ENCODE data around the gene HMGCS1. TPM values are rescaled to one million over a fixed set of nuclear protein-coding genes. Genes with fewer than 3 reads are reported as not detected.

The HMGCS1 gene
- total and polyA plus RNA-seq, 3 donors from 2014 or later, result 27.2 to 47.5 (median 42.9) TPM

GRCh38 chr5:43245724-43246385 lies 67.4 kb downstream of the HMGCS1 start:
- 72 to 89% methylated on average over 19 of the region's 19 CpGs for WGBS, 2 donors
- no peaks in the 10 kb centered on the region for H3K4me1 ChIP-seq
- no peak overlapping the region for H3K27ac ChIP-seq
- DNase-seq, result no peak
- no peak for TF ChIP-seq POLR2A (IDR thresholded peaks at IDR 0.05)
- TF ChIP-seq CTCF (IDR thresholded peaks at IDR 0.05), result no peak
- intact Hi-C loops (cut with DNase I; ENCODE audit: low total_unique reads), result no loop called here
- no peaks in the 10 kb centered on the region for H3K27me3 ChIP-seq
- no peaks in the 10 kb centered on the region for H3K36me3 ChIP-seq (ENCODE audit: low read depth, missing control alignments)
- H3K9me3 ChIP-seq, result no peaks in the 10 kb centered on the region
- no peak overlapping the region for H3K4me3 ChIP-seq

- H3K9me3 ChIP-seq, result no peaks in the 10 kb centered on the region
- no peak for DNase-seq
- TF ChIP-seq POLR2A (IDR thresholded peaks at IDR 0.05) (no peak), CTCF (IDR thresholded peaks at IDR 0.05) (no peak)
- no peaks in the 10 kb centered on the region for H3K27me3 ChIP-seq
- H3K4me1 ChIP-seq, result no peaks in the 10 kb centered on the region
- H3K4me3 ChIP-seq, result no peak overlapping the region
- intact Hi-C loops (cut with DNase I; ENCODE audit: low total_unique reads), result no loop called here
- H3K36me3 ChIP-seq (ENCODE audit: low read depth, missing control alignments), result no peaks in the 10 kb centered on the region
- H3K27ac ChIP-seq, result no peak overlapping the region
- WGBS, 2 donors, result 62 to 73% methylated on average over 11 of the region's 11 CpGs
Observed at GRCh38 chr5:43244823-43245565, 68.2 kb downstream of the HMGCS1 start.

- intact Hi-C loops (cut with DNase I; ENCODE audit: low total_unique reads), result no loop called here
- Histone ChIP-seq H3K4me1 (no peaks in the 10 kb centered on the region), H3K27ac (no peak overlapping the region), H3K27me3 (no peaks in the 10 kb centered on the region), H3K4me3 (no peak overlapping the region), H3K9me3 (no peaks in the 10 kb centered on the region), H3K36me3 (ENCODE audit: low read depth, missing control alignments) (no peaks in the 10 kb centered on the region)
- no peak for TF ChIP-seq POLR2A (IDR thresholded peaks at IDR 0.05)
- TF ChIP-seq CTCF (IDR thresholded peaks at IDR 0.05), result no peak
- no peak for DNase-seq
Observed at GRCh38 chr5:43243270-43243669, 69.9 kb downstream of the HMGCS1 start.

- Histone ChIP-seq H3K4me3 (no peak overlapping the region), H3K27ac (no peak overlapping the region), H3K9me3 (no peaks in the 10 kb centered on the region), H3K27me3 (no peaks in the 10 kb centered on the region), H3K4me1 (no peaks in the 10 kb centered on the region), H3K36me3 (ENCODE audit: low read depth, missing control alignments) (no peaks in the 10 kb centered on the region)
- no peak for DNase-seq
- WGBS, 2 donors, result 56 to 75% methylated on average over 1 of the region's 1 CpG
- TF ChIP-seq POLR2A (IDR thresholded peaks at IDR 0.05) (no peak), CTCF (IDR thresholded peaks at IDR 0.05) (no peak)
- intact Hi-C loops (cut with DNase I; ENCODE audit: low total_unique reads), result no loop called here
Observed at GRCh38 chr5:43242196-43242595, 71.0 kb downstream of the HMGCS1 start.

Other genes starting within 250 kb of the HMGCS1 start
- gene ZNF131, start 192.5 kb downstream of the HMGCS1 start, total RNA-seq, result 10 to 100 TPM; 67.8 to 80.6 TPM
- 75.6 TPM for gene ZNF131, start 192.5 kb downstream of the HMGCS1 start, polyA plus RNA-seq (ENCODE audit: insufficient read depth, low read depth, low replicate concordance)
- under 1 TPM; 0.68 to 0.79 TPM for gene NIM1K, start 121.2 kb downstream of the HMGCS1 start, total RNA-seq
- gene NIM1K, start 121.2 kb downstream of the HMGCS1 start, polyA plus RNA-seq (ENCODE audit: insufficient read depth, low read depth, low replicate concordance), result 1.1 TPM
- 1 to 10 TPM; 5.6 to 7.6 TPM for gene CCL28, start 99.0 kb upstream of the HMGCS1 start, total RNA-seq
- 3.8 TPM for gene CCL28, start 99.0 kb upstream of the HMGCS1 start, polyA plus RNA-seq (ENCODE audit: insufficient read depth, low read depth, low replicate concordance)
- 10 to 100 TPM in 1 of 2 donors, 1 to 10 TPM in 1; 8.1 to 21.0 TPM for gene TMEM267, start 170.5 kb upstream of the HMGCS1 start, total RNA-seq
- gene TMEM267, start 170.5 kb upstream of the HMGCS1 start, polyA plus RNA-seq (ENCODE audit: insufficient read depth, low read depth, low replicate concordance), result 8.3 TPM
- gene C5orf34, start 201.7 kb upstream of the HMGCS1 start, total RNA-seq, result 1 to 10 TPM; 8.5 to 8.9 TPM
- 5.5 TPM for gene C5orf34, start 201.7 kb upstream of the HMGCS1 start, polyA plus RNA-seq (ENCODE audit: insufficient read depth, low read depth, low replicate concordance)
- 100 to 1,000 TPM; 103 to 117 TPM for gene PAIP1, start 243.7 kb upstream of the HMGCS1 start, total RNA-seq
- gene PAIP1, start 243.7 kb upstream of the HMGCS1 start, polyA plus RNA-seq (ENCODE audit: insufficient read depth, low read depth, low replicate concordance), result 135 TPM